Measurements from ENCODE around the gene FHL1.
"Not testable (repeated sequence)": the region's sequence is repeated elsewhere in the genome, so short reads cannot be mapped to it uniquely, and the experiment has no call there.

Gene FHL1

GRCh38 chrX:136146614-136147314 lies 569 bp upstream of the FHL1 start:
- no peak for DNase-seq (ENCODE audit: low read depth)

- DNase-seq (ENCODE audit: low read depth), result no peak
These were observed 643 bp downstream of the FHL1 start for GRCh38 chrX:136147976-136148375.

GRCh38 chrX:136148391-136148790 lies 1.1 kb downstream of the FHL1 start:
- no peak for DNase-seq (ENCODE audit: low read depth)

- no peak for DNase-seq (ENCODE audit: low read depth)
These were observed 7.7 kb downstream of the FHL1 start for GRCh38 chrX:136154998-136155397.

GRCh38 chrX:136156560-136157117 lies 9.3 kb downstream of the FHL1 start:
- no peak for DNase-seq (ENCODE audit: low read depth)

- DNase-seq (ENCODE audit: low read depth), result no peak
These were observed 9.9 kb downstream of the FHL1 start for GRCh38 chrX:136157187-136157586.

- DNase-seq (ENCODE audit: low read depth), result no peak
These were observed 11.4 kb downstream of the FHL1 start for GRCh38 chrX:136158685-136159084.

- DNase-seq (ENCODE audit: low read depth), result no peak
These were observed 12.3 kb downstream of the FHL1 start for GRCh38 chrX:136159611-136160025.

GRCh38 chrX:136162827-136163570 lies 15.7 kb downstream of the FHL1 start:
- no peak for DNase-seq (ENCODE audit: low read depth)

- no peak for DNase-seq (ENCODE audit: low read depth)
These were observed 16.4 kb downstream of the FHL1 start for GRCh38 chrX:136163689-136164088.

GRCh38 chrX:136165406-136165805 lies 18.1 kb downstream of the FHL1 start:
- no peak for DNase-seq (ENCODE audit: low read depth)

- no peak for DNase-seq (ENCODE audit: low read depth)
These were observed 19.0 kb downstream of the FHL1 start for GRCh38 chrX:136166221-136166855.

GRCh38 chrX:136167989-136168388 lies 20.7 kb downstream of the FHL1 start:
- not testable (repeated sequence) for DNase-seq (ENCODE audit: low read depth)

GRCh38 chrX:136168929-136169735 lies 21.8 kb downstream of the FHL1 start:
- no peak for DNase-seq (ENCODE audit: low read depth)

- no peak for DNase-seq (ENCODE audit: low read depth)
These were observed 22.9 kb downstream of the FHL1 start for GRCh38 chrX:136170139-136170800.

GRCh38 chrX:136171420-136171819 lies 24.1 kb downstream of the FHL1 start:
- DNase-seq (ENCODE audit: low read depth), result no peak

- no peak for DNase-seq (ENCODE audit: low read depth)
These were observed 29.1 kb downstream of the FHL1 start for GRCh38 chrX:136176399-136176825.

GRCh38 chrX:136179133-136179532 lies 31.8 kb downstream of the FHL1 start:
- no peak for DNase-seq (ENCODE audit: low read depth)

- no peak for DNase-seq (ENCODE audit: low read depth)
These were observed 35.1 kb downstream of the FHL1 start for GRCh38 chrX:136182414-136182813.

GRCh38 chrX:136183172-136183571 lies 35.8 kb downstream of the FHL1 start:
- no peak for DNase-seq (ENCODE audit: low read depth)

GRCh38 chrX:136183917-136184316 lies 36.6 kb downstream of the FHL1 start:
- no peak for DNase-seq (ENCODE audit: low read depth)
